H1 (cell line): ENCODE results near the gene GLOD4. TPM values are rescaled to one million over a fixed set of nuclear protein-coding genes. Genes with fewer than 3 reads are reported as not detected.

Experiments
- CTCF ChIA-PET: fragments of 300-600 bp; sonication (Branson Sonifier 250); formaldehyde crosslinking; loops from one replicate; lab custom pipeline; 2021; ENCODE audit not compliant: partially characterized antibody; lab: Charles Lee
- POLR2A ChIA-PET: fragments of 300-600 bp; sonication (Branson Sonifier 250); formaldehyde crosslinking; loops from one replicate; lab custom pipeline; 2021; ENCODE audit warnings: inconsistent platforms; ENCODE audit not compliant: partially characterized antibody; lab: Charles Lee
- DNase-seq, 2 experiments: peaks; one replicate each; pipeline versions ENCODE4 v3.0.0 to v3.0.0-alpha.2; 2010 to 2022; ENCODE audit warnings: low spot score in 2 of 2, low read depth in 1 of 2, mixed read lengths in 1 of 2
- FAIRE-seq: peaks from 2 replicates; lab custom pipeline; 2011; peaks lifted over from hg19 to GRCh38; lab: Jason Lieb, UNC
- H2AFZ ChIP-seq: 2 replicates; pipeline ENCODE4 v1.8.1; 2012; ENCODE audit warnings: low read length, inconsistent platforms
- H2AK5ac ChIP-seq: 2 replicates; pipeline ENCODE4 v1.6.1; 2013; ENCODE audit warnings: low read depth, low read length
- H2BK120ac ChIP-seq: replicated peaks from 2 replicates; pipeline ENCODE3; 2013; ENCODE audit warnings: low read depth, low read length, inconsistent platforms
- H2BK12ac ChIP-seq: 2 replicates; pipeline ENCODE4 v1.6.1; 2013; ENCODE audit warnings: low read depth, low read length
- H2BK15ac ChIP-seq: 2 replicates; pipeline ENCODE4 v1.6.1; 2013; ENCODE audit warnings: low read length
- H2BK20ac ChIP-seq: 2 replicates; pipeline ENCODE4 v1.6.1; 2013; ENCODE audit warnings: low read length
- H2BK5ac ChIP-seq: 2 replicates; pipeline ENCODE4 v1.6.1; 2013; ENCODE audit warnings: low read depth, low read length
- H3K14ac ChIP-seq: 2 replicates; pipeline ENCODE4 v1.6.1; 2013; ENCODE audit warnings: inconsistent platforms; ENCODE audit not compliant: insufficient read length
- H3K18ac ChIP-seq: 2 replicates; pipeline ENCODE4 v1.6.1; 2013; ENCODE audit warnings: low read length; ENCODE audit errors: extremely low read depth
- H3K23ac ChIP-seq: 2 replicates; pipeline ENCODE4 v1.6.1; 2013; ENCODE audit warnings: inconsistent platforms; ENCODE audit not compliant: insufficient read length
- H3K23me2 ChIP-seq: 2 replicates; pipeline ENCODE4 v1.6.1; 2013; ENCODE audit warnings: low read depth, low read length
- H3K27ac ChIP-seq: 2 replicates; pipeline ENCODE4 v1.6.1; 2011; ENCODE audit warnings: low read depth, low read length, inconsistent platforms
- H3K27me3 ChIP-seq, 4 experiments: replicated peaks in 1 of 4; 1 replicate in 1 of 4; 2 replicates in 3 of 4; pipeline versions ENCODE4 v1.6.1 to v1.8.1; 2011 to 2013; ENCODE audit warnings: low read length in 3 of 4, mild to moderate bottlenecking in 3 of 4, inconsistent platforms in 2 of 4, mixed read lengths in 2 of 4, moderate library complexity in 1 of 4; ENCODE audit not compliant: control insufficient read depth in 3 of 4, insufficient read depth in 3 of 4; ENCODE audit errors: extremely low read depth in 1 of 4
- H3K36me3 ChIP-seq, 4 experiments: 2 replicates each; pipeline versions ENCODE4 v1.6.1 to v1.8.1; 2011 to 2013; ENCODE audit warnings: mild to moderate bottlenecking in 4 of 4, low read length in 3 of 4, moderate library complexity in 2 of 4, control low read depth in 1 of 4, inconsistent platforms in 1 of 4; ENCODE audit not compliant: insufficient read depth in 4 of 4, control insufficient read depth in 2 of 4
- H3K4ac ChIP-seq: replicated peaks from 2 replicates; pipeline ENCODE3; 2013; ENCODE audit warnings: low read length, low read depth, mixed read lengths, inconsistent platforms; ENCODE audit not compliant: insufficient read length
- H3K4me1 ChIP-seq, 4 experiments: replicated peaks in 1 of 4; 1 replicate in 1 of 4; 2 replicates in 3 of 4; pipeline versions ENCODE4 v1.6.1 to v1.8.1; 2011 to 2013; ENCODE audit warnings: low read length in 3 of 4, inconsistent platforms in 2 of 4, mixed read lengths in 1 of 4; ENCODE audit not compliant: insufficient read depth in 4 of 4, control insufficient read depth in 3 of 4
- H3K4me2 ChIP-seq, 2 experiments: 2 replicates each; pipeline versions ENCODE4 v1.6.1 to v1.8.1; 2011 to 2013; ENCODE audit warnings: low read depth in 2 of 2, low read length in 2 of 2, control low read depth in 1 of 2, inconsistent platforms in 1 of 2, mild to moderate bottlenecking in 1 of 2; ENCODE audit not compliant: insufficient read depth in 1 of 2
- H3K4me3 ChIP-seq, 4 experiments: fragments of 200-600, 300-600 bp in 1 of 4; sonication (generic), shearing (Covaris generic), sonication (Bioruptor Twin) in 1 of 4; 2 replicates each; pipeline versions ENCODE4 v1.5.1 to v1.8.1; 2011 to 2016; ENCODE audit warnings: low read length in 4 of 4, low read depth in 3 of 4, control low read depth in 2 of 4, inconsistent platforms in 2 of 4, mild to moderate bottlenecking in 2 of 4, mixed read lengths in 1 of 4, moderate library complexity in 1 of 4; ENCODE audit not compliant: insufficient read depth in 2 of 4; ENCODE audit errors: extremely low read depth in 1 of 4
- H3K56ac ChIP-seq: replicated peaks from 2 replicates; pipeline ENCODE3; 2013; ENCODE audit warnings: low read depth, mild to moderate bottlenecking, mixed read lengths, low read length, inconsistent platforms; ENCODE audit not compliant: insufficient read length
- H3K79me1 ChIP-seq: 2 replicates; pipeline ENCODE4 v1.6.1; 2013; ENCODE audit warnings: low read depth, low read length, control low read depth
- H3K79me2 ChIP-seq, 2 experiments: 2 replicates each; pipeline versions ENCODE4 v1.6.1 to v1.8.1; 2012 to 2013; ENCODE audit warnings: low read length in 2 of 2, mild to moderate bottlenecking in 2 of 2, inconsistent platforms in 1 of 2; ENCODE audit not compliant: insufficient read depth in 2 of 2, control insufficient read depth in 1 of 2
- H3K9ac ChIP-seq, 4 experiments: replicated peaks in 1 of 4; 1 replicate in 1 of 4; 2 replicates in 3 of 4; pipeline versions ENCODE4 v1.6.1 to v1.8.1; 2011 to 2013; ENCODE audit warnings: low read depth in 3 of 4, low read length in 3 of 4, control low read depth in 2 of 4, mild to moderate bottlenecking in 2 of 4, moderate library complexity in 2 of 4, inconsistent platforms in 1 of 4; ENCODE audit errors: extremely low read depth in 1 of 4
- H3K9me3 ChIP-seq, 2 experiments: 2 replicates each; pipeline versions ENCODE4 v1.6.1 to v1.8.1; 2012 to 2013; ENCODE audit warnings: mild to moderate bottlenecking in 2 of 2, moderate library complexity in 2 of 2, control low read depth in 1 of 2, inconsistent platforms in 1 of 2, low read depth in 1 of 2, low read length in 1 of 2, mixed read lengths in 1 of 2; ENCODE audit not compliant: insufficient read depth in 2 of 2
- H4K20me1 ChIP-seq, 2 experiments: replicated peaks in 1 of 2; 2 replicates each; pipeline versions ENCODE3 to v1.8.1; 2011 to 2013; ENCODE audit warnings: inconsistent platforms in 2 of 2, low read length in 2 of 2, mild to moderate bottlenecking in 1 of 2; ENCODE audit not compliant: insufficient read depth in 2 of 2, control insufficient read depth in 1 of 2
- H4K5ac ChIP-seq: 2 replicates; pipeline ENCODE4 v1.6.1; 2013; ENCODE audit warnings: low read length, low read depth, mixed read lengths, inconsistent platforms; ENCODE audit not compliant: insufficient read length
- H4K8ac ChIP-seq: 2 replicates; pipeline ENCODE4 v1.8.0; 2013; ENCODE audit warnings: mild to moderate bottlenecking, moderate library complexity, low read length, inconsistent platforms; ENCODE audit not compliant: insufficient read depth; ENCODE audit errors: extremely low read depth
- H4K91ac ChIP-seq: replicated peaks from 2 replicates; pipeline ENCODE3; 2013; ENCODE audit warnings: low read length, mixed read lengths, inconsistent platforms; ENCODE audit not compliant: insufficient read length
- BRCA1 ChIP-seq: IDR thresholded peaks from 2 replicates; pipeline ENCODE4 v1.6.1; 2012; ENCODE audit warnings: low read depth, low read length, improper control_type of control experiment
- CBX5 ChIP-seq: fragments of 300-800, 300-1000 bp; sonication (generic); IDR thresholded peaks from 2 replicates; pipeline ENCODE4 v1.7.1; 2016; ENCODE audit warnings: antibody characterized with exemption, low read length, low read depth
- CHD2 ChIP-seq: IDR thresholded peaks from 2 replicates; pipeline ENCODE4 v1.6.1; 2012; ENCODE audit warnings: low read length, improper control_type of control experiment
- CTBP2 ChIP-seq: IDR thresholded peaks from 2 replicates; pipeline ENCODE4 v1.7.0; 2011; ENCODE audit warnings: borderline replicate concordance, mild to moderate bottlenecking, moderate library complexity, mixed read lengths, low read length; ENCODE audit not compliant: insufficient read depth, insufficient read length
- EZH2 ChIP-seq: fragments of 200-600 bp; sonication (generic); IDR thresholded peaks from 2 replicates; pipeline ENCODE4 v1.7.1; 2012; ENCODE audit warnings: low read depth, mild to moderate bottlenecking, moderate library complexity, low read length, inconsistent platforms; ENCODE audit not compliant: severe bottlenecking
- GABPA ChIP-seq: IDR thresholded peaks from 2 replicates; pipeline ENCODE4 v1.6.1; 2011; ENCODE audit warnings: mild to moderate bottlenecking, low read length, moderate library complexity, borderline replicate concordance; ENCODE audit not compliant: insufficient read depth
- HDAC2 ChIP-seq, 2 experiments: fragments of 300-600 bp in 1 of 2; sonication (generic) in 1 of 2; IDR thresholded peaks; 2 replicates each; pipeline ENCODE4 v1.6.1; 2011 to 2012; ENCODE audit warnings: low read depth in 2 of 2, low read length in 2 of 2, mild to moderate bottlenecking in 2 of 2, moderate library complexity in 2 of 2, borderline replicate concordance in 1 of 2, inconsistent platforms in 1 of 2
- JUND ChIP-seq: IDR thresholded peaks from 2 replicates; pipeline ENCODE4 v1.6.1; 2011; ENCODE audit warnings: mild to moderate bottlenecking, improper control_type of control experiment, low read length
- RNF2 ChIP-seq: fragments of 200-900, 300-1000 bp; sonication (generic); IDR thresholded peaks from 2 replicates; pipeline ENCODE4 v1.7.1; 2016; ENCODE audit warnings: borderline replicate concordance, low read depth, mild to moderate bottlenecking, antibody characterized with exemption, low read length; ENCODE audit not compliant: poor library complexity, severe bottlenecking; ENCODE audit errors: missing control alignments
- SIN3A ChIP-seq, 2 experiments: IDR thresholded peaks in 1 of 2; conservative IDR thresholded peaks in 1 of 2; 2 replicates each; pipeline ENCODE4 v1.6.1; 2011 to 2012; ENCODE audit warnings: low read length in 2 of 2, improper control_type of control experiment in 1 of 2, low read depth in 1 of 2, mild to moderate bottlenecking in 1 of 2
- SUZ12 ChIP-seq: fragments of 200-600 bp; sonication (generic); IDR thresholded peaks from 2 replicates; pipeline ENCODE4 v1.6.1; 2012; ENCODE audit warnings: mild to moderate bottlenecking, inconsistent platforms, low read length, moderate library complexity, mixed read lengths
- WGBS, 2 experiments: shearing (Covaris generic) in 1 of 2; methylation state at CpG; one replicate each; pipeline versions ENCODE4 v1.1.6 to v1.1.7; 2013 to 2015; ENCODE audit warnings: low lambda C conversion rate in 2 of 2, mixed read lengths in 2 of 2, inconsistent platforms in 1 of 2, low coverage in 1 of 2, missing lambda C conversion rate in 1 of 2; ENCODE audit not compliant: insufficient replicate concordance in 2 of 2, insufficient coverage in 1 of 2, insufficient read length in 1 of 2; ENCODE audit errors: extremely low coverage in 1 of 2, missing lambda C conversion rate in 1 of 2; 5-methylcytosine and 5-hydroxymethylcytosine counted together
- polyA plus RNA-seq, 7 experiments: library from polyadenylated mRNA; depleted of rRNA in 3 of 7; stranded (reverse) in 5 of 7; unstranded in 2 of 7; fragments of >200 nt in 5 of 7; fragments of 200-250 nt in 2 of 7; gene quantifications; 1 replicate in 5 of 7; 2 replicates in 1 of 7; 4 replicates in 1 of 7; pipeline versions ENCODE4 v1.2.1 to v1.2.3, GENCODE V29; 2011 to 2013; ENCODE audit warnings: missing spikeins in 2 of 7, mixed read lengths in 2 of 7
- total RNA-seq: library from RNA; stranded (reverse); fragmentation: NEBNext Ultra II Directional; extraction: Animal tissue kit (Norgen Biotek cat#: 25700); gene quantifications from 2 replicates; pipeline ENCODE4 v1.2.1, GENCODE V29; 2021

The GLOD4 gene
- total and polyA plus RNA-seq, 2 of the 8 experiments (the other 6 are each of a cell fraction or from before 2014, with no cell fraction given), result 36.8 to 81.3 TPM

DNA sequence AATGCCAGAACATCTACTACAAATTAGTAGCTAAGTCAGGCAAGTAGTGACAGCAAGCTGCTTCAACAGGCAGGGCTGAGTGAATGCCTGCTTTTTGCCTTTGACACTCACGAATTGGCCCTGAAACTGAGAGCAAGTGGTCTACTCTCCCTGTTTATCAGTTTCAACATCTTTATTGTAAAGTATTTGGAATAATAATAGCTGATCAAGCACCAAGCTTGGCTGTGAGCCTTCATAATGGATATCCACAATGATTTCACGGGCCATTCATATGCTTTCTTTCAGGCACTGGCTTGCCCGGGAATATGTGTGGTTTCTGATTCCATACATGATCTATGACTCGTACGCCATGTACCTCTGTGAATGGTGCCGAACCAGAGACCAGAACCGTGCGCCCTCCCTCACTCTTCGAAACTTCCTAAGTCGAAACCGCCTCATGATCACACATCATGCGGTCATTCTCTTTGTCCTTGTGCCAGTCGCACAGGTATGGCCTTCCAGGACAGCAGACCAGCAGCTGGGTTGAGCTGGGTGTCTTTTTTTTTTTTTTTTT is 44.4 kb downstream of the GLOD4 start:
- no peak overlapping the region for H3K56ac ChIP-seq
- H3K9ac ChIP-seq, result no peak overlapping the region
- H3K79me1 ChIP-seq, result peaks cover 6% of the 10 kb centered on the region
- no peak overlapping the region for H3K18ac ChIP-seq
- WGBS, 2 experiments, result 96% methylated on average over 13 of the region's 13 CpGs; no CpG with 5 or more reads in 1 of the 2 experiments
- H3K14ac ChIP-seq, result no peak overlapping the region
- H3K27me3 ChIP-seq, result no peaks in the 10 kb centered on the region
- H2BK15ac ChIP-seq, result no peak overlapping the region
- no peak overlapping the region for H4K5ac ChIP-seq
- H3K23ac ChIP-seq, result no peak overlapping the region
- no peak overlapping the region for H3K4me2 ChIP-seq
- H3K23me2 ChIP-seq, result peaks cover 4% of the 10 kb centered on the region
- no peak overlapping the region for H3K27ac ChIP-seq
- POLR2A ChIA-PET, result interaction anchor here (0.6 to 9.7 kb wide), 5 partner anchors 9 to 360 kb away, joined by 3 to 44 read pairs (median 4); partner anchors contain the start of gene GEMIN4
- H2BK12ac ChIP-seq, result no peak overlapping the region
- no peak overlapping the region for H3K4ac ChIP-seq
- FAIRE-seq (no peak), DNase-seq (no peak)
- no peak overlapping the region for H4K91ac ChIP-seq
- peaks cover 0 to 19% of the 10 kb centered on the region in 2 experiments; a peak in 2 of 4 replicates for H3K79me2 ChIP-seq
- no peak overlapping the region for H2AK5ac ChIP-seq
- no peaks in the 10 kb centered on the region for H3K9me3 ChIP-seq
- H2AFZ ChIP-seq, result no peak overlapping the region
- H2BK120ac ChIP-seq, result no peak overlapping the region
- peaks cover 16 to 58% (median 27%) of the 10 kb centered on the region in 4 experiments for H3K36me3 ChIP-seq
- H2BK20ac ChIP-seq, result no peak overlapping the region
- H4K20me1 ChIP-seq, result peaks cover 3 to 17% of the 10 kb centered on the region in 2 experiments
- no peak overlapping the region for H2BK5ac ChIP-seq
- peaks cover 0 to 6% (median 5%) of the 10 kb centered on the region in 4 experiments; a peak in 4 of 7 replicates for H3K4me1 ChIP-seq
- H3K4me3 ChIP-seq, result no peak overlapping the region
- no peak overlapping the region for H4K8ac ChIP-seq
- CTCF ChIA-PET, result interaction anchor here (1.5 to 2.0 kb wide), 2 partner anchors 37 to 259 kb away, joined by 6 read pairs; partner anchors contain the start of gene TIMM22
- no peak for TF ChIP-seq GABPA
- TF ChIP-seq CHD2, result no peak
- no peak for TF ChIP-seq HDAC2 (IDR thresholded peaks at IDR 0.05; ENCODE audit: borderline replicate concordance in 1 of 2, low read depth in 2 of 2, low read length in 2 of 2)
- TF ChIP-seq BRCA1, result no peak
- TF ChIP-seq SIN3A (conservative IDR thresholded peaks at IDR 0.05 in 1 of 2, IDR thresholded peaks at IDR 0.05 in 1 of 2; ENCODE audit: low read depth in 1 of 2, low read length in 2 of 2), result no peak
- no peak for TF ChIP-seq JUND
- no peak for TF ChIP-seq SUZ12
- no peak for TF ChIP-seq EZH2
- no peak for TF ChIP-seq RNF2
- TF ChIP-seq CBX5, result no peak
- TF ChIP-seq CTBP2, result no peak
